GM19467 (cell line): Measurements from ENCODE around the gene ACAA2.

Experiments used
- ATAC-seq: cut with Tn5 transposase; IDR thresholded peaks from one replicate; pipeline ENCODE4 v1.9.1; 2021; ENCODE audit warnings: mild to moderate bottlenecking, moderate library complexity; ENCODE audit not compliant: unreplicated experiment

The ACAA2 gene

DNA sequence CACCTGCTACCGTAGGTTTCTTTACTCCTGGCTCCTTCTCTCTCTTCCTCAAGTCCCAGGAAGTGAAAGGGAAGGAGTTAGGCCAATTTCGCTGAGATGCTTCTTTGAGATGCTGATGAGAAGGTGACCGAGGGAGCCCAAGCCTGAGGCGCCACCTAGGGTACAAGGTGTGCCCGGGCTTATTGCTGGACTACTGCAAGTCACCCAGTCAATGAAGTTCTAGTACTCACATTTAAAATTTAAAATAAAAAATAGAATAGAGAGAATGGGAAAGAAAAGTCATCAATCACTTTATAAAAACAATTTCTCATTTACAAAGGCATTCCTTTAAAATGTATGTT is 45.3 kb downstream of the ACAA2 start:
- ATAC-seq, result no peak

DNA sequence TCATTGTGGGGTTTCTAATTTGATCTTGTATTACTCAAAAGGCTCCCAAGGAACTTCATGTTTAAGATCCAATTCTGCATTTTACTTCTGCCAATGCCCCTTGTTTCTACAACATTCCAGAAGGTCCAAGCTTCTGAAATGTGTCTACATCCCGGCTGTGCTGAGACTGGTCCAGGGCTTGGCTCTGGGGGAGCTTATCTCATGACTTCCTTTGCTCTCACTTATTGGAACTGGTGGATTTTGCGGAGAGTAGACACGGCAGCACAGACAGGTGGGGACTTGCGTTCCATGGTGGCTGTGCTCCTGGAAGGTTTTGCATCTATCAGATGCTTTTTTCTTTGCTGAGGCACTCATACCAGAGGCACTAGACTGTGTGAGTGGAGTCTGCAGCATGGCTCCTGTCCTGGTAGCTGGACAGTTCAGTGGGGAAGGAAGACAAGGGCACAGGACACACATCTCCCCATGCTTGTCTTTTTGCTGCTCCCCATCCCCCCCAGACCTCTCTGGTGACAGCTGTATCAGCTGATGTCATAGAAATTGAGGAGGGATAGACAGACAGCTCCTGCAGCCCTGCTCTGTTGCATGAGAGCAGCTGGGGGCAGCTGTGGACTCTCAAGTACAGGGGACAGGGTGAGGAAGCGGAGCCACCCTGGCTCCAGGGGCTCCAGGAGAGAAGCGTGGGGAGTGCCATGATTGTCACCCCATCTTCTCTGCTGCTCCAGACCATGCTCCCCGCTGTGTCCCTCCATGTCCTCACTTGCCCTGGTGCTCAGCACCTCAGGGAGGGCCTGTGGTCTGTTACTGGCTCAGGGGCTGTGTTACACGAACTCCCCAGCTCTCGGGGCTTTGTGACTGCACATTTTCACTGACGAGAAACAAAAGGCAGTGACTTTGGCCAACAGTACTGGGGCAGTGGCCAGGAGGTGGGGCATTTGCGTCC is 46.0 kb downstream of the ACAA2 start:
- no peak for ATAC-seq

DNA sequence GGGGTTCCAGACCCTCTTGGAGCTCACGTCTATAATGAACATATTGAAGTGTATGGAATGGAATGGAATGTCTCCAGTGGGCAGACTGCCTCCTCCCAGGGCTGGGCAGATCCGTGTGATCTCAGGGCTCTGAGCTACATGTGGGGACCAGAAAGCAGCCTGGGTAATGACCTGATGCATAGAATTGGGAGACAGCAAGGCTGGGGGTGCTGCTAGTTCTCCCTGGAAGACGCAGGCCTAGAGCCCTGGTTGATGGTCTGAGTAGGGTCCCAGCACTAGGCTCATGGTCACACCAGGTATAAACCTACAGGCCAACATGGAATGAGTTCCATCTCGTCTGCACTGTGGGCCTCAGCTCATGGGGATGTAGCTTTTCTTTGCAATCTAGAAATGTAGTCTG is 46.7 kb downstream of the ACAA2 start:
- ATAC-seq, result no peak

DNA sequence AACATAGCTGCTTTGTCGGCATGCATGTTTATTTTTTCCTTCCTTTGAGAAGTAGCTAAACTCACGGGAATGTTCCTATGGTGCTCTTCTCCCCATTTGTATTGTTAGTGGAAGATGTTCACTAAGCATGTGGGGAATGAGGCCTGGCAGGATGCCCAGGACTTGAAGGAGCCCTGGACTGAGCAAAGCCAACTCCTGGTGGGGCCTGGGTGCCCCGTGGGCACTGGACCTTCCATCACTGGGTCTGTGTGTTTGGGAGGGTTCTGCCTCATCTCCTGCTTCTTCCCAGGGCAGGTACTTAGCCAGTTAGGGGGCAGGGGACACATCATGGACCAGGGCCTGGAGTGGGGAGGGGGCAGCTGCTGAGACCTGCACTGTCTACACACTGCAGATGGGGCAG is 49.3 kb downstream of the ACAA2 start:
- ATAC-seq, result no peak

DNA sequence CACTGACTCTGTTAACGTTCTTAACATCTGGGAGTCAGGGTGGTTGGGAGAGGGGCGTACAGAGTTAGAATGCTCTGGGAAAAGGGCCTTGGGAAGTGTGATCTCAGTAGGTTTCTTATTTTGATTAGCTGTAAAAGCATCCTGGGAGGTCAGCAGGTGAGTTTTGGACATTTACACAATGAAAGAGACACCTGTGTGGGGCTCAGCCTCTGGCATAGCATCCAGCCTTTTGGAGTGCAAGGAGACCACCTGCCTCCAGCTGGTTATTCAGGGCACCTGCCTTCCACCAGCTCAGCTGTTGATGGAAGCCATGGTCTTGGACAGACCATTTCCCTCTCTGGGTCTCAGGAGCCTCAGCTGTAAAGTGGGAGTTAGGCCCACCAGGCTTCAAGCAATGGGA is 49.7 kb downstream of the ACAA2 start:
- no peak for ATAC-seq

DNA sequence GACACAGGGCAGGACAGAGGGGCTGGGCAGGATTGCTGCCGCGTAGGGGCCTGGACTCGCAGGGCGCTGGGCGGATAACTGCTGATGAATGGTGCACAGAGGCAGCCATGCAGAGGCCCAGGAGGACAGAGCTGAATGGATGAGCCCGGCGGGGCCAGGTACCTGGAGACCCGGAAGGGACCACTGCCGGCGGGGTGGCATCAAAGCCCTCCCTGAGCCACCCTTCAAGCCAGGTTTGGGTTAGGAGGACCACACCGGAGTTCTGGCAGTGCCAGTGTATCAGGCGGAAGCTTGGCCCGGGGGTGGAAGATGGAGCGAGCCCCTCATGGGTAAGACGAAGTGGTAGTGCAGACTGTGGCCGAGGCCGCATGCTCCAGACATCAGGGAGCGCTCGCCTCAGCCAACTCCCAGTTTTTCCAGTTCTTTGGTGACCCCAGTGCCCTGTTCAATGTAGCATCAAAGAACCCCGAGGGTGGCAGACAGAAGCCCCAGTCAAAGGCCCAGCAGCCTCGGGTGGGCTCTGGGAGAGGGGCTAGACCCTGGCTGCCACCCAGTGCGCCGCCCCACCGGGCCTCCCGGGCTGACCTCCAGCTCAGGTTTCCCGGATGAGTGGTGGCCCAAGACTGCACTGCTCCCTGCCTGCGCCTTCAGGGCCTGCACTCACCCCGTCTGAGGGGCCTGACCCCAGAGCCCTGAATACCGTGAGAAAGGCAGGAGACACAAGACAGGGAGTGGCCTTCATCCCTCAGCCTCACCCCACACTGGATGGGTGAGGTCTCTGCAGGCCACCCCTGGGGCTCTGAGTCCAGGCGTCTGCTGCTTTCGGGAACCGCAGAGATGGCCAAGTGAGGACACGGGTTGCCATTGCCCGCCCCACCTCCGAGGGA is 50.9 kb downstream of the ACAA2 start:
- ATAC-seq, result no peak

DNA sequence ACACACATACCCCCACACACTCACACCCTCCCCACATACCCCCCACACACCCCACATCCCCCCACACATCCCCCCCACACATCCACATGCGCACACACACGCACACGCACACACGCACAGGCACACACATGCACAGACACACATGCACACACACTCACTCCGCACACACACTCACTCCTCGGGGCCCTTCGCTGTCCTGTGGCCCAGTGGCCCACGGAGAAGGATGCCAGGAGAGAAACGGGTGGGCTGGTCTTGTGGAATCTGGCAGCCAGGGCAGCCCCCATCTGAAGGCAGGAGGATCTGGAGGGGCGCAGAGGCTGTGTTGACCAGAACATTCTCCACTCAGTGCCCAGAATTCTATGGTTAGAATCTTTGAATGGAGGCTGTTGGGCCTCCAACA is 51.6 kb downstream of the ACAA2 start:
- ATAC-seq, result no peak

DNA sequence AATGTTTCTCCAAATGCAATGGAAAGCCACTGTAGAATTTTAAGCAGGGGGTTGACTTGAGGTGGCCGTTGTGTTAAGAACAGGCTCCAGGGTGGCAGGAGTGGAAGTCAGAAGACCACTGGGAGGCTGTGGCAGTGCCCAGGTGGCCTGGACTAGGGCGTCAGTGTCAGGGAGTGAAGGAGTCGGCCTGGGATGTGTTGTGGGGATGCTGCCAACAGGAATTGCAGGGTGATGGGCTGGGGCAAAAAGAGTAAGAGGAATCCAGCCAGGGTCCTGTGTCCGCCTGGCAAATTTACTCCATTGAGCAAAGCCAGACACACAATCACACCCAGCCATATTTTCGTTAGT is 55.1 kb downstream of the ACAA2 start:
- no peak for ATAC-seq

DNA sequence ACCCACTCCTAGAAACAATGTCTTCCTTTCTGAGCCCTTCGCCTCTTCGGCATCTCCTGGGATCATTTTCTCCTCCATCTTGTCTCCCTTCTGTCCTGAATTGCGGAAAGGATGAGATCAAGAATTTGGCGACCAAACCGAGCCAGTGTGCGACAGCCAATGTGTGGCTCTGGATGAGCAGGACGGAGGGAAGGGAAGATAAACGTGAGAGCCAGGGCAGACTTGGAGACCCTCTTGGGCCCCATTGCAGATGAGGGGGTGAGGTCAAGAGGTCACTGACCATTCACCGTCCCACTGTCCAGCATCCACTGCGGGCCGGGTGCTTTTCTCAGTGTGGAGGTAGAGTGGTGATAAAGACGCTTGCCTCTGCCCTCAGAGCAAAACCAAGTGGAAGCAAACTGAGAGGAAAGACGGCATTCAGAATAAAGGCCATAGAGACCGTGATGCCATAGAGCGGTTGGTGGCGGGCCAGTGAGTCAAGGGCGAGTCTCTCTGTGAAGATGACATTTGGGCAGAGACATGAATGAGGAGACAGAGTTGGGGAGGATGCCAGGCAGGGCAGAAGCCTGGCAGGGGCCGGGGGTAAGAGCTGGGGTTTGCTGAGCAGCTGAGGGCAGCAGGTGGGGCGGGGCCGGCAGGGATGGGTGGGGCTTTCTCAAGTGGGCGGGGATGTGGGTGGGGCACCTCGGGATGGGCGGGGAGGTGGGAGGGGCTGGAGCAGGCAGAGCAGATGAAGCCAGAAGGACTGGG is 55.6 kb downstream of the ACAA2 start:
- ATAC-seq, result no peak

DNA sequence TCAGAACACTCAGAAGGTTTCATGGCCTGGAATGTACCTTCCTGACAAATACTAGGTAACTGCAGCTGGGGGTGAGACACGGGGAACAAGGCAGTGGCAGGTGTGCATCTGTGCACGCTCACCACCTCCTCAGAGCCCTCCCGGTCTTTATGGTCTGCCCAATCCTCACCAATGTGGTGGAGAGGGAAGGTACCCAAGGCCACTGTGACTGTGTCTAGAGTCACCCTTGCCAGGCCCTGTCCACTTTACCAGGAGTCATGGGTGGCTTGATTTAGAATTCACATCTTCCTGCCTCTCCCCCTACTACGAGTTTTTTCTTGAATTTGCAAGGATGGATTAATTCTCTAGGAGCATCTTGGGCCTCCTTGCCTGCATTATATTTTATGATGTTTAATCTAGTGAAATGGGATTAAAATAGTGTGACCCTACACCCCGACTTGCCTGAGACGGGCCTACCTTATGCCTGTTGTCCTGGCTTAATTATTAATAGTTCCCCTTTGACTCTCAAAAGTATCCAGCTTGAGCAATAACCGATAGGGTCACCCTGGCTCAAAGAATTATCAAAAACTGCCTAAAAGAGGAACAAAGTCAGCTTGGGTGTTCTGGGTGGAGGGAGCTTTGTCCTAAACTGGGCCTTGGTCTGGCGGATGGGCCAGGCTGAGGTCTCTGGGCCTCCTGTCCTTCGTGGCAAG is 56.5 kb downstream of the ACAA2 start:
- ATAC-seq, result no peak

DNA sequence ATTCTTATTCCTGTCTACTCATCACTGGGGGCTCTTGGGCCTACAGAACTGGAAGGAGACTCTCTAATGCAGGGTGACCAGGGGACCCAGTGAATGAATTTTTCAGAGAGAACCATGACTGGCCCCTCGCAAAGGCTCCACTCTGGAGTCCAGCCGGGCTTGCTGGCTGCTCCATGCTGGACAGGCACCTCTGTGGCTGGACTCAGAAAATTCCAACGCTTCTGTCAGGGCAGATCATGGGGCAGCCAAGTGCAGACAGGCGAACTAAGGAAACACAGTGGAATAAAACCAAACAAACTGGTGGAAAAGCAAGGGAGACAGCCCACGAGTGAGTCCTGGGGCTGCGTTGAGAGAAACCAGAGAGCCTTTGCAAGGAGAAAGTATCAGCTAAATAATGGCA is 57.2 kb downstream of the ACAA2 start:
- ATAC-seq, result no peak

DNA sequence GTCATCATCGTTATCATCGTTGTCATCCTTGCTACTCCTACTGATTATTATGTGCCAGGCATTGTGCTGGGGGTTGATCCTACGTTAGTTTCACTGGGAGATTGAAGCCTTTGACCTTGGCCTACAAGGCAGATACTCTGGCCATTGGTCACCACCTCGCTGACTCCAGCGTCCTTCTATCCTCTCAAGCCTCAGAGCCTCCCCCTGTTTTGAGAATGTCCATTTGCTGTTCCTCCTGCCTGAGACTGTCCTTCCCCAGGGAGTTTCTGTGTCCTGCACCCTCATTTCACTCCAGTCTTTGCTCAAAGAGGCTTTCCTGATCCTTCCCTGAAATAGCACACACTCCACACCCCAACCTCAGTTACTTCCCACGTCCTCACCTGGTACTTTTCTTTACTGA is 57.8 kb downstream of the ACAA2 start:
- ATAC-seq, result no peak

DNA sequence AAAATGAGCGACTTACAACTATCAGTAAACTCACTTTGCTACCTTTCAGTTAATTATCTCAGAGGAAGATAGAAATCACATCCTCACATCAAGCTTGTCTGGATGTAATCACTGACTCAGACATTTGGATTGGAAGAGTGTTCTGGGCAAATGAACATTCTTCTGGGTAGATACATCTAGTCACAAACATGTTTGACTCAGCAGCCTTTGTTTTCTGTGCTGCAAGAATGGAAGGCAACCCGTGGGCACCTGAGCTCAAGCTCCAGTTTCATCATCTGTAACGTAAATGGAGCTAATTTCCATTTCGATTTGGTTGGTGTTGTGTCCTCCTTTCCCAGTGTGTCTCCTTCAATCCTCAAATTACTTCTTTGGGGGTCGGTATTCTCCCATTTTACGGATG is 58.5 kb downstream of the ACAA2 start:
- no peak for ATAC-seq

DNA sequence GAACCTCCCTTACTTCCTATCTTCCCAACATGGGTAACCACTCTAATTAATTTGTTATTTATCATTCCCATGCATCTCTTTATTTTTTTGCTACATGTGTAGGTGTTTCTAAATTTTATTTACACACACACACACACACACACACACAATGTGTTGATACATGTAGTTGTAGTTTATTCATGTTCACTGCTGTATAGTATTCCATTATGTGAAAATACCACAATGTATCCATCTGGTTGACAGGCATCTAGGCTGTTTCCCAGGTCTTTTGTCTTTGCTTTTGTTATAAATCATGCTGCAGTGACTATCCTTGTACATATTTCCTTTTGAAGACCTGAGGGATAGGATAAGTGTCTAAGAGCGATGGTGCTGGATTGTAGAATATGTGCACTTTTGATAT is 59.7 kb downstream of the ACAA2 start:
- ATAC-seq, result no peak

DNA sequence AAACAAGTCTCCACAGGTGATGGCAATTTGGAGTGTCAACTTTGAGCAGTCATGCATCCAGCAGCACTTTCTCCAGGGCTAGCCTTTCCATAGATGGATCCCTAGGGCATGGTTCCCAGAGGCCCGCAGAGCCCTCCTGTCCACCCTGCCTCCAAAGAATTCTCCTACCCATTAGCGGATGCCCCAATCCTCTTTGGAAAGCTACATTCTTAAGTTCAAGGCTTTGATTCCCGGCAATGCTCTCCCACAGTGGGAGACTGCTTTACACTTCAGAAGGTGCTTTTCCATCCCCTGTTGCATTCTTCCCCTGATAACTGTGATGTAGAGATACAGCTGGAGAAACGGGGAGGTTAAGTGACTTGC is 61.3 kb downstream of the ACAA2 start:
- no peak for ATAC-seq

DNA sequence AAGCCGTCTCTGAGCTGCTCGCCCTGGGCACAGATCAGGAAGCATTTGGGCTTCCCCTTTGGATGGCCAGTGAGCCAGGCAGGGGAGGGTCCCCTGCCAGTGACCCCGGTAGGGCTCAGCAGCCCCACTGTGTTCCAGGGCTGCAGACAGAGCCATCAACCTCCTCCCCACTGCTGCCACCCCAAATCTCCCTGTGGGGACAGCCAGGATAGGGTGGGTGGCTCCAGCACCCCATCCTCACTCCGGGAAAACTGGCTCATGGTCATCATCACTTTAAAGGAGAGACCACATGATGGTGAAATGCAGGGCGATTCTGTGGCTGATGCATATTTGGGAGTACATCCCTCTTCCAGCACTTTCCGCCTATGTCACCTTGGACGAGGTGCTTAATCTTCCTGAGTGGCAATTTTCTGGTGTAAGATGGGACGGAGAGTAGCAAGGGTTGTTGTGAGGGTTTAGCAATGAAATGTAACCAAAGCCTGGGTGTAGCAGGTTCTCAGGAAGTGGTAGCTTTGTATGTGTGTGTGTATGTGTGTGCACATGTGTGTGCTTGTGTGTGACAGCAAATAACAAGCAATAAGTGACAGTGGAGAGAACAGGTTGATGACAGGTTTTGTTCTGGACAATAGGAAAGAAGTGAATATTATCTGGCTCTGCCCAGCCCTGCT is 61.8 kb downstream of the ACAA2 start:
- no peak for ATAC-seq

DNA sequence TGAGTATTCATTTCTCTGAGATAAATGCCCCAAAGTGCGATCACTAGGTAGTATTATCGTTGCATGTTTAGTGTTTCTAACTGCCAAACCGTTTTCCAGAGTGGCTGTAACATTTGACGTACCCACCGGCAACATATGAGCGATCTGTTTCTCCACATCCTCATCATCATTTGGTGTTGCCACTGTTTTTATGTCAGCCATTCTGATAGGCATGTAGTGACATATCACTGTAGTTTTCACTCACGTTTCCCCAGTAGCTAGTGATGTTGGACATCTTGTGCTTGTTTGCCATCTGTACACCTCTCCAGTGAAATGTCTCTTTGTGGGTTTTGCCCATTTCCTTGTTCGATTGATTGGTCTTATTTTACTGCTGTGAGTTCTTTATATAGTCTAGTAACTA is 63.8 kb downstream of the ACAA2 start:
- no peak for ATAC-seq

DNA sequence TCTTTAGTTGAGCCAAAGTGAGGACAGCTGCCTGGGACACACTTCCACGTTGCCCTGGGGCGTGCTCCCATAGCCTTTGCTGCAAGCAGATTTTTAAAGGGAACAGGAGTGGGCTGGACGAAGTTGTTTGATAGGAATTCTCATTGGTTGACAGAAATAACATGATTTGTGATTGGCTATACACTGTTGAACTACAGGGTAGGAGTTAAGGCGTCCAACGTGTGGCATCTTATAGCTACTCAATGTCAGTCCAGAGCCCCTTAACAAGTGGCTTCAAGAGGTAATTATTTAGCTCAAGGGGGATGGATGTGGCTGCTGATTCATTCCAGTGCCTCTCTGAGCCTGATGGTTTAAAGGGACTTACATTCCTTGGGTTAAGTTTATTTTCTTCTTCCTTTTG is 65.5 kb downstream of the ACAA2 start:
- ATAC-seq, result no peak

DNA sequence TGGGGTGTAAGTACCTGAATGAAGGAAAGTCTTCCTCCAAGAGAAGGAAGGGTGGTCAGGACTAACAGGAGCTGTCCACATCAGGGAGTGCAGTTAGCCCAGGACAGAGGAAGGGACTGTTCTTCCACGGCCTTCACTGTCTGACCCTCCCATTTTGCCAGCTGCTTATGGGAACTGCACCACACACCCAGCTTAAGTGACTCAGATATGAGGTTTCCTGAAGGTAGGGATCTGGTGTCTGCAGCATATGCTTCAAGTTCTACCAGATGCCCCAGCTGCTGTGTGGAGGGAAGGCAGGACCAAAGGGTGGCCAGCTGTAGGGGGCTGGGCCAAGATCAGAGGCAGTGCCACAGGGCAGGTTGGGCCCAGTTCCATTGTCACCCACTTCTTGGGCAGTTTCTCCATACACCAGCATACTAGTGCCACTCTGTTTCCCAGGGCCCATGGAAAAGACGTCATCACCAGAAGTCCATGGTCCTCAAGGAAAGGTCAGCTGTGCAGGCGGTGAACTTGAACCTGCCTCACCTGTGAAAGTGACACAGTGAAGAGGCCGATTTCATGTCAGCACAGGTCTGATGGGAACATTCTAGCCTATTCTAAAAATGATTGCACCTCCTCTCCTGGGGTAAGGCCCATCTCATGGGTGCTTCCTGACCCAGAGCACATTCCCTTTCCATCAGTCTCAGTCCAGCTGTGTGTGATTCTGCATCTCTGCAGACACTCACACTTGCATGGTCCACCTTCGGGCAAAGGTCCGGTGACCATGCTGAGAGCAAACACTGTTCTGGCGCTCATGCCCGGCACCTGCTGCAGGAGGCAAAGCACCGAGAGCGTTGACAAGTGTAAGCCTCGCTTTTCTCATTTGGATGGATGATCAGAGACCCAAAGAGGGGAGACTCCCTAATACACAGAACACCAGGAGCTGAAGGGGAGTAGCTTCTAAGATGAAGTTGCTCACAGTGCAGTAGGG is 68.0 kb downstream of the ACAA2 start:
- ATAC-seq, result no peak
